ENCODE measurements around the gene OR2B2.

DNA sequence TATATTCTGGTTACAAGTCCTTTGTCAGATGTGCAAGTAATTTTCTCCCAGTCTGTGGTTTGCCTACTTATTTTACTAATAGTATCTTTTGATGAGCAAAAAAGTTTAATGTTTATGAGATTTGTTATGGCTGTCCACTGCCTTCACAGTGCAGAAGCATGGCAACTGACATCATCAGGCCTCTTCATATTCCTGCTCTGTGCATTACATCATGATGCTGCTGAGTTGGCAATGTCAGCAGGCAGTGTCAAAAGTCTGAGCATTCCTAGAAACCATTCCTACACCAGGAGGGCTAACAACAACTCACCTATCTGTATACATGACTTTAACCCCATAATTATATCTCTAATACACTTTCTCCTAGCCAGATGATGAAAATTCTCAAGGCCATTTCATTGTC, 10.8 kb upstream of the OR2B2 start:
- TF ChIP-seq, protein P1, sequence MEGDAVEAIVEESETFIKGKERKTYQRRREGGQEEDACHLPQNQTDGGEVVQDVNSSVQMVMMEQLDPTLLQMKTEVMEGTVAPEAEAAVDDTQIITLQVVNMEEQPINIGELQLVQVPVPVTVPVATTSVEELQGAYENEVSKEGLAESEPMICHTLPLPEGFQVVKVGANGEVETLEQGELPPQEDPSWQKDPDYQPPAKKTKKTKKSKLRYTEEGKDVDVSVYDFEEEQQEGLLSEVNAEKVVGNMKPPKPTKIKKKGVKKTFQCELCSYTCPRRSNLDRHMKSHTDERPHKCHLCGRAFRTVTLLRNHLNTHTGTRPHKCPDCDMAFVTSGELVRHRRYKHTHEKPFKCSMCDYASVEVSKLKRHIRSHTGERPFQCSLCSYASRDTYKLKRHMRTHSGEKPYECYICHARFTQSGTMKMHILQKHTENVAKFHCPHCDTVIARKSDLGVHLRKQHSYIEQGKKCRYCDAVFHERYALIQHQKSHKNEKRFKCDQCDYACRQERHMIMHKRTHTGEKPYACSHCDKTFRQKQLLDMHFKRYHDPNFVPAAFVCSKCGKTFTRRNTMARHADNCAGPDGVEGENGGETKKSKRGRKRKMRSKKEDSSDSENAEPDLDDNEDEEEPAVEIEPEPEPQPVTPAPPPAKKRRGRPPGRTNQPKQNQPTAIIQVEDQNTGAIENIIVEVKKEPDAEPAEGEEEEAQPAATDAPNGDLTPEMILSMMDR (optimal IDR thresholded peaks at IDR 0.05 in 1 of 3, IDR thresholded peaks at IDR 0.05 in 1 of 3, conservative IDR thresholded peaks at IDR 0.05 in 1 of 3; ENCODE audit: extremely low read depth in 1 of 3, insufficient read depth in 2 of 3, low read length in 3 of 3): no peak
- no peak for TF ChIP-seq EZH2 (IDR thresholded peaks at IDR 0.05; ENCODE audit: low read length)

Measured in keratinocyte (primary cell).